Measurements from ENCODE around the gene INHBB.

INHBB gene

DNA sequence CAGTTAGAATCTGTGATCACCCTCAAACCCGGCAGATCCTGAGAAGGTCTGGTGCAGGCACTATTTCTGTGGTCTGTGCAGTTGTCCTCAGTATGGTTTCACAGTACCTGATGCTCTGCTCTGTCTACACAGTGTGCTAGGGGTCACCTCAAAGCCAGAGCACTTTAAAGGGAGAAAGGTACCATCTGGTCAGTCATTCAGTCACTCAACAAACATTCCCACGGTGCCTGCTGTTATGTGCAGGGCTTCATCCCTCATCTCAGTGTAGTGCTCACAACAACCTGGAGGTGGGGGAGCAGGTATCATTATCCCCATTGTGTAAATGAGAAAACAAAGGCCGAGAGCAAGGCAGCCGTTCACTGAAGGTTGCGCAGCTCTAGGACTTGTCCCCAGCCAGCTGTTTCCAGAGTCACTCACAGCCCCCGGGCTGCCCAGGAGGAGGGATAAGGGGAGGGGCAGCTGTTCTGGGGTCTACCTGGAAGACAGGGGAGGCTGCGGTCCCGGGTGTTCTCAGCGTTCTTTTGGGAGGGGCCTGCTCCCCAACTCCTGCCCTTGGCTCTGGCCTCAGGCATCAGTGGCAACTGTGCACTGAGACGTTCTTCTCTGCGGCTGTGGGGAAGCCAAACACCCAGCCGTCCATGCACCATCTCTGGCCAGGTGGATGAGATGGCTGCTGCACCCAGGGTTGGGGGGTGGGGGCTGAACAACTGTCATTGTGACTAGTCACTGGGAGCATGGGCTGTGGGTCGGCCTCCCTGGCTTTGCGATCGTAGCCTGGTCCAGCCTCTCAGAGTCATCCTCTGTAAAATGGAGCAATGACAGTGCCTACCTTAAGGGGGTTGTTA is 9.2 kb downstream of the INHBB start:
- in situ Hi-C loops (cut with MboI; ENCODE audit: low sequenced_read_pairs) = no loop called here

DNA sequence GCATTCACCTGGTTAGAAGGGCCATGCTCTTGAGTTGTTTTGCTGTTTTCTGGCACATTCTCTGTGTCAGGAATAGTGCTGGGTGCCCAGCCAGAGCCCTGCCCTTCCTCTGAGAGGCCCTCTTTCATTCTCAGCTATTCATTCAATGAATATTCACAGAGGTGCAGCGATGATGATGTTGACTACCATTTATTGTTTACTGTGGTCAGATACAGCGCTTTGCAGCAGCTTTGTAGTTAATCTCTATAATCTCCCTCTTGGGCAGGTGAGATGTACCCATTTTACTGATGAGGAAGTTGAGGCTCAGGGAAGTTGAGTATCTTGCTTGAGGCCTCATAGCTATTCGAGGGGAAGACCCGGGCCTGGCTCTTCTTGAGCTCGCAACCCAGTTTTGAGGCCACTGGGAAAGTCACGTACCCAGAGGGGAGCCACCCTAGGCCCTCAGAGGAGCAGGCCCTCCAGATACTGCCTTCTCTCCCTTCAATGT is 9.9 kb downstream of the INHBB start:
- in situ Hi-C loops (cut with MboI; ENCODE audit: low sequenced_read_pairs) = no loop called here

DNA sequence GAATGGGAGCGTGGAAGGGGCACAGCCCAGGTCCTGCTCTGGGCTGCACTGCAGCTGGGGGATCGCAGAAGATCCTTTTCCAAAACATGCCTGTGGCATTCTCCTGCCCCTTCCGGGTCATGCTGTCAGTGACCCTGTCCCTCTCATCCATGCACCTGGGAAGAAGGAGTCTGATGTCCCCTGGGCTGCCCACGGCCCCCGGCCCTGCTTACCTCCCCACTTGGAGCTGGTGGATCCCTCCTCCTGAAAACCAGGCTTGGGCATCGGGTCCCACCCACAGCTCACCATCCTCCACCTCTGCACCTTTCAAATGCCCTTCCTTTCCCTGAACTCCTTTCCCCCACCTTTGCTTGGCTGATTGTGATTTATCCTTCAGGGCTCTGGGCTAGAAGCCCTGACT is 11.8 kb downstream of the INHBB start:
- in situ Hi-C loops (cut with MboI; ENCODE audit: low sequenced_read_pairs) = no loop called here

DNA sequence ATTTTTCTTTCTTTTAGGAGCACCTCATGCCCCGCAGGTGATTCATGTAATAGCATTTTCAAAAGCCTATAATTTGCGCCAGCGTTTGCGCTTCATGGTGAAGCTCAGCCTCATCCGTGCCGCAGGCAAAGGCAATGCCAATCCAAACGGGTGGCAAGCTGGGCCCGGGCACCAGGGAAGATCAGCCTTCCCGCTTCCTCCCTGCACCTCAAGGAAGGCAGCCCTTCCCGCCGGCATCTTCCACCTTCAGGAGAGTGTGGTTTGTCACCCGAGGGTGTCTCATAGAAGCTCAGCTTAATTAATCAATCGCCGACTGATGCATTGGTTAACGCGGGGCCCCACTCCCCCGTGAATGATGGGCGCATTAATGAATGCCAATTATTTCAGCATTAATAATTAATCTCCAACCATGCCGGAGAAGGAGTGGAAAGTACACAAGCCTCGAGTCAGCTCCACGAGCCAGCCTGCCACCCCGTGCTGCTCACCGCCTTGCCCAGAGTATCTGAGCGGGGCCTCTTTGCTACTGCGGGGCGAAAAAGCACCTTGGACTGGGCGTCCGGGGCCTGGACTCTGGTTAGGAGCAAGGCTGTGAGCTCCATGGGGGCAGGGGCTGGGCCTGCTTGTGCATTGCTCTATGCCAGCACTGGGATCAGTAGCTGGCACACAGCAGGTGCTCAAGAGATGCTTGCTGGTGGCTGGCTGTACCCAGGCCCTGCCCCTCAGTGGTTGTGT is 13.0 kb downstream of the INHBB start:
- in situ Hi-C loops (cut with MboI; ENCODE audit: low sequenced_read_pairs) = no loop called here

DNA sequence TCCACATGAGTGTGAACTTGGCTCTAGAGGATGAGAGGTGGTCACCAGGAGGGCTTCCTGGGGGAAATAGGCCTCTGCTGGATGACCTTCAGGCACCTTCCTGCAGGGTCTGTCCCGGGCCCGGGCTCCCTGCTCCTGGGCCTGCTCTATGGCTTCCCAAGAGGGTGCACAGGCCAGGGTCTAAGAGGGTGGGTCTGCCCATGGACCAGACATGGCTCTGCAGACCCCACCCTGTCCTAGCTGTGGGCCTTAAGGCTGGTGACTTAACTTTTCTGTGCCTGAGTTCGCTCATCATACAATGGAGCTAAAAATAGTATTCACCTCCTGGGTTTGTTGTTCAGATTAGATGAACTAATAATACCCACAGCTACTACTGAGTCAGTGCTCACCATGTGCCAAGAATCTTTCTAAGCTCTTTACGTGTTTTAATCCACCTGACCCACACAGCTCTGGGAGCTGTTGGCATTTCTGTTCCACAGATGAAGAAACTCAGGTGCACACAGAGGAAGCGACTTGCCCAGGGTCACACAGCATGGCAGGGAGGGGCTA is 14.4 kb downstream of the INHBB start:
- in situ Hi-C loops (cut with MboI; ENCODE audit: low sequenced_read_pairs) = no loop called here

DNA sequence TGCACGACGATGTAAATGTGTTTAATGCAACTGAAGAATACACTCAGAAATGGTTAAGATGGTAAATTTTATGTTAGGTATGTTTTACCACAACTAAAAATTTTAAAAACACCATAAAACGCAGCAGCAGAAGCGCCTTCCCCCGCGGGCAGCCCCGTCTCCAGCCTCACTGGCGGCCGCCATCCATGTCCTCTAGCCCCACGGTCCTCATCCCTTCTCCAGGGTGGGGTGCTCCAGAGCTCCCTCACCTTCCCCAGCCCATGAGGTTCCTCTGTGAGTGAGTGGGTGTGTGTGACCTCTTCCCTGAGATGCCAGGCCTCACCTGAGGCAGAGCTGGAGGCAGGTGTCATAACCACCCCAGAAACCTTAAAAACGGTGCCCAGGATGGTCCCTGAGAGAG is 17.0 kb downstream of the INHBB start:
- in situ Hi-C loops (cut with MboI; ENCODE audit: low sequenced_read_pairs) = no loop called here

DNA sequence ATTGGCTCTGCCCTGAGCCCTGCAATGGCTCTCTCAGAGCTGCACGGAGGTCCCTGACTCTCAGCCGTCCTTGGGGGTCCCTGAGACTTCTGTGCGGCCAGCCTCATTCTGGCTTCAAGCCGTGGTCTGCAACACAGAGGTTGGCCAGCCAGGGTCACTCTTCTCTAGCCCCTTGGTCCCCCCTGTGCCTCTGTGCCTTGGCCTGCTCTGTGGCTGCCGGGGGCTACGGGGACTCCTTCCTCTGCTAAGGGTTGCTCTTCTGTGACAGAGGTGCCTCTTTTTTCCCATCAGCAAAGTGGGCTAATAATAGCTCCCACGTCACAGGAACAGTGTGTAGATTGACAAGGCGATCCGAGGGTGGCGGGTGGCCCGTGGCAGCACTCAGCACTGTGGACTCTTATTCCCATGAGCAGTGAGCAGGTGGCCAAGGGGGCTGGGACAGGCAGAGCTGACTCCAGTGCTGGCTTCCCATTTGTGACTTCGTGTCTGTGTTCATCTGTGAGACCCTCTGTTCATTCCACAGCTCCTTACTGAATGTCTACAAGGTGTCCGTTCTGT is 19.4 kb downstream of the INHBB start:
- in situ Hi-C loops (cut with MboI; ENCODE audit: low sequenced_read_pairs) = no loop called here

DNA sequence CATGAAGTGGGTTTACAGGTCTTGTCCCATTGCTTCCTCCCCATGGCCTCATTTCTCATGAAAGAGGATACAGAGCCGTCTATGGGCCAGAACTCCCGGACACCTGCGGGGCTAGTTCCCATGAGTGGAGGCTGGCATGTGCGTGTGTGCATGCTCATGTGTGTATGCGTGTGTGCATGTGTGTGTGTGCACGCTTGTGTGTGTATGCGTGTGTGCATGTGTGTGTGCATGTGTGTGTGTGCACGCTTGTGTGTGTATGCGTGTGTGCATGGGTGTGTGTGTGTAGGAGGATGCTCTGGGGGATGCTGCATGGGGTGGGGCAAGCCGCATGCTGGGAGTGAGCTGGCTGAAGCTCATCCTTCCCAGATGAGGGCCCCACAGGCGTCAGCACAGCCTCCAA is 20.8 kb downstream of the INHBB start:
- in situ Hi-C loops (cut with MboI; ENCODE audit: low sequenced_read_pairs) = no loop called here

DNA sequence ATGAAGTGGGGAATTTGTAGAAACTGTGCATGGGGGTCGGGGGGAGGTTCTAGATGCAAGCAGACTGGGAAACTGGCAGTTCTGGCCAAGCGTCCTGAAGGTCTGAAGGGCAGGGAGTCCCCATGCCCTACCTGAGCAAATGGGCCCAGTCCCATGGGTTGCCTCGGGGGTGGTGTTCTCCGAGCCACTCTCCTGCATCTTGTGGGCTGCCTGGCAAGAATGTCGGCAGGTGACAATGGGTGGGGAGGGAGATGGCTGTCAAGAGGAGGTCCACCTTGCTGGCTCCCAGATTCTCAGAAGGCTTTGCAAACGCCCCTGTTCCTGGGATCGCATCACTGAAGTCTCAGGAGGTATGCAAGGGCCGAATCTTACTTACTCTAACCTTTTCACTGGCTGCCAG is 21.3 kb downstream of the INHBB start:
- in situ Hi-C loops (cut with MboI; ENCODE audit: low sequenced_read_pairs) = no loop called here

DNA sequence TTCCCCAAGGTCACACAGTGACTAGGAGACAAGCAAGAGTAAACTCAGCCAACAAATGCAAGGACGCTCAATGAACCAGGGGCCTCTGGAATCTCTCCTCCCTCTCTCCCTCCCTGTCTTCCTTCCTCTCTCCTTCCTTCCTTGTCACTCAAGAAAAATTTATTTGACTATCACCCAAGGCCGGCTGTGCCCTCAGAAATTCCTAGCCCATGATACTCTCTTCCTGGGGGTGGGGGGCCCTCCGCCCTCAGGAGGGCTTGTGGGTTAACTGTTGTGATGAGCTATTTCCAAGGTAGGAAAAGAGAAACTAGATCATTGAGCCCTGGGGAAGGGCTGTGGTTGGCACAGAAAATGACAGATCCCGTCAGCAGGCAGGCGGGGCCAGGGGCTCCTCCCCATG is 21.7 kb downstream of the INHBB start:
- in situ Hi-C loops (cut with MboI; ENCODE audit: low sequenced_read_pairs) = no loop called here

DNA sequence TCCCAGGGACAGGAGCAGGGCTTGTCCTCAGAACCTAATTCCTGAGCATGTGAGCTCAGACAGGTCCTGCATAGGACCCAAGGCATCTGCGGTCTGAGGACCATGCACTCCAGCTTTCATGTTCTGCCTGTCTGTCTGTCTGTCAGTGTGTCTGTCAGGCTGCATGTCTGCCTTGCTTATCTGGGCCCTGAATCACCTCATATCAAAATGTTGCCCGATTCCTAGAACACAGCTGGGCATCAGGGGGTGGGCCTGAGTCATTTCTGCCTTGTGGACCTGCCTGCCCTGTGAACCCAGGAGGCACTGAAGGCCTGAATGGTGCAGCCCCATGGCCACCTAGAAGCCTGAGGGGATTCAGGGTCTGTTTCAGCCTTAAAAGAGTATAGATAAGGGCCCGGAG is 22.1 kb downstream of the INHBB start:
- in situ Hi-C loops (cut with MboI; ENCODE audit: low sequenced_read_pairs) = no loop called here

DNA sequence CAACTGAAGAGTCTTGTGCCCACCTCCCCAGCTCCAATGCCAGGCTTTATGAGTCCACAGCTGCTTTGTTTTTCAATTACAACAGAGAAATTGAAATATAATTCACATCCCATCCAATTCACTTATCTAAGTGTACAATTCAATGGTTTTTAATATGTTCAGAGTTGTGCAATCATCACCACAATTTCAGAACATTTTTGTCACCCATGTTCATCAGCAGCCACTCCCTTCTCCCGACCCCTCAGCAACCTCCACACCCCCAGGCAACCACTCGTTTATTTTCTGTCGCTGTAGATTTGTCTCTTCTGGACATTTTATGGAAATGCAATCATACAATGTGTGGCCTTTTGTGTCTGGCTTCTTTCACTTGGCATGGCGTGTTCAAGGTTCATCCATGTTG is 23.3 kb downstream of the INHBB start:
- in situ Hi-C loops (cut with MboI; ENCODE audit: low sequenced_read_pairs) = no loop called here

DNA sequence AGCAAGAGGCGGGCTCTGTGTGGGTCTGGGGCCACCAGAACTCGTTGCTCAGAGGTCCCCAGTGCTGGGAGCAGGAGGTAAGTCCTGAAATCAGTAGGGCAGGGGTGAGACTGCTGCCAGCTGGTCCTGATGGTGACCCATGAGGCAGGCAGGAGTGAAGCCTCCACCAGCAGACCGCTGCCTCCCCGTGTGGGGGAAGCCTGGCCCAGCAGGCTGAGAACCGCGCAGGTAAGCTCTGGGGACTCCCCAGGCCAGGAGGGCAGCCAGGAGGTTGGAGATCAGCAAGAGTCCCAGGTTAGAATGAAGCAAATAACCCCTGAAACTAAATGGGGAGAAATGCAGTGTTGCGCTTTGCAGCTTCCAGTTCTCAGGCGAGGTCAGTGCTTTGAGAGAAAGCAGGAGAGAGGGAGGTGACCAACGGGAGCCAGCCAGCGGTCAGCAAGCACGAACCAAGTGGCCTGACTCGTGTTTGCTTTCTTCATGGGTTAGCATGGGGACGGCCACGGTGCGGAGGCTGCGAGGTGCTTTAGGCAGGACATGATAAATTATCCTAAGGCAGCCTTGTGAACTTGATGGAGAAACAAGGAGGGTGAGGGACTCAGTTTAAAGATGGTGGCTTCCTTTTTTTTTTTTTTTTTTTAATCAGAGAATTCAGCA is 26.2 kb downstream of the INHBB start:
- in situ Hi-C loops (cut with MboI; ENCODE audit: low sequenced_read_pairs) = no loop called here

DNA sequence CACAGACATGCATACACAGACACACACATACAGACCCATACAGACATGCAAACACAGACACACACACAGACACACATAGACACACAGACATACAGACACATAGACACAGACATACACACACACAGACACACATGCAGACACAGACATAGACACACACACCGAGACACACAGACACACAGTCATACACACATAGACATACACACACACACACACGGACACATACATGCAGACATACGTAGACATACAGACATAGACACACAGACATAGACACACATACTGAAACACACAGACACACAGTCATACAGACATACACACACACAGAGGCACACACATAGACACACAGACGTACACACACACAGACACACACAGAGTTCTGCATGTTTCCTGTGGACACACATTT is 26.9 kb downstream of the INHBB start:
- in situ Hi-C loops (cut with MboI; ENCODE audit: low sequenced_read_pairs) = no loop called here

DNA sequence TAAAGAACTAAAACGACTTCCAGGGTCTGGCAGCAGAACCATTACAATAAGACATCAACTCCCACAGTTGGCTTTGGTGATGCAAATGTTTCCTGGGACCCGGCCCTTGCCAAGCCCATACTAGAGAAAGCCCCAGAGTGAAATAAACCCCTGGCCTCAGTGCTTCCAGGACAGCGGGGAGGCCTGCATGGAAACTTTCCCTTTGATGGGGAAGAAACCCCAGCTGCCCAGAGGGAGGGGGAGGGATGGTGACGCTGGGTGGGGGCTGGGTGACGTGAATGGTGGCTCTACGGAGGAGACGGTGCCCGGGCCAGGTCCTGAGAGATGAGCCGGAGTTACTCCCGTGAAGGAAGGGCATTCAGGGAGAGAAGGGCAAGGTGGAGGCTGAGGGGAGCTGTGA is 27.5 kb downstream of the INHBB start:
- in situ Hi-C loops (cut with MboI; ENCODE audit: low sequenced_read_pairs) = no loop called here

DNA sequence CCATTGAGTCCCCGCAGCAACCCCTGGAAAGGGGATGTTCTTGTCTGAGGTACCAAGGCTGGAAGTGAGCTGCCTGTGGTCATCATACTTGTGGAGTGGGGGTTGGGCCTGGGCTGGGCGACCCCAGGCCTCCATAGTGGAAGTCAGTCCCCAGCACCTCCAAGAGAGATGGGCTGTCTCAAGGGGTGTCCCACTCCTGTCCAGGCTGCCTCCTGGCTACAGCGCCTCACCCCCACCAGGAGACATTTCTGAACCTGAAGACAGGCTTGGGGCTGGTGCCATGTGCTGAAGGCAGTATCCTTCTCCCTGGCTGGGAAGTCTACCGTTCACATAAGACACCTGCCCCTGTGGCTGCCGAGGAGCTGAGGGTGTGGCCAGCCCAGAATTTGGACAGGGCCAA is 28.9 kb downstream of the INHBB start:
- in situ Hi-C loops (cut with MboI; ENCODE audit: low sequenced_read_pairs) = no loop called here

DNA sequence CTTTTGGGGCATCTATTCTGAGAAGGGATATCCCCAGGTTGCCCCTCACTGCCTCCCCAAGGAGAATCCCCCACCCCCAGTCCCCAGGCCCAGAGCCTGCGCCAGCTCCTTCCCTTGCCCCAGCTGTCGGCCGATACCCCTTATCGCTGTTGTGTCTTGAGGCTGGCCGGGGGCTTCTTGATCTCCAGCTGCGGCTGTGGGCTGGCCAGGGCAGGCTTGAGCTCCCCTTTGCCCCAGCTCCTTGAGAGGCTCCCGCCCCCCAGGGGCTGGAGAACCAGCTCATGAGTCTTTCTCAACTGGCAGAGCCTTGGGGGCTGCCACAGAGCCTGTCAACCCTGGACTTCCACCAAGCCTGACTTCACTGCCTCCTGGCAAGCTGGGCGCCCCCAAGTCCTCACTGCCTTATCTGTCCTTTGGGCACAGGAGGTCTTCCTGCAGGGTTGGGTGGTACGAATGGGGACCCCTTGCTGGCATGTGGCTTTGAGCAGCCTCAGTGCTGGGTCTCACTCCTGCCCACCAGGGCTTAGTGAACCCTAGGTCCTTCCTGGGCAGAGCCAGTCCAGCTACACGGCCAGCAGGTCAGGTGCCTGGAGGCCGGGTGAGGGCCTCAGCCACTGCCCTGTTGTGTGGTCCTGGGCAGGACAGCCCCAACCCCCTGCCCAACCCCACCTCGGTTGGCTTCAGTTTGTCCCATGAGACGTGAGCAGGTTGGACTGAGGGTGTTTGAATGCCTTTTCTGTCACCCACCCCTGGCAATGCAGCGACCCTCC is 29.5 kb downstream of the INHBB start:
- in situ Hi-C loops (cut with MboI; ENCODE audit: low sequenced_read_pairs) = no loop called here

DNA sequence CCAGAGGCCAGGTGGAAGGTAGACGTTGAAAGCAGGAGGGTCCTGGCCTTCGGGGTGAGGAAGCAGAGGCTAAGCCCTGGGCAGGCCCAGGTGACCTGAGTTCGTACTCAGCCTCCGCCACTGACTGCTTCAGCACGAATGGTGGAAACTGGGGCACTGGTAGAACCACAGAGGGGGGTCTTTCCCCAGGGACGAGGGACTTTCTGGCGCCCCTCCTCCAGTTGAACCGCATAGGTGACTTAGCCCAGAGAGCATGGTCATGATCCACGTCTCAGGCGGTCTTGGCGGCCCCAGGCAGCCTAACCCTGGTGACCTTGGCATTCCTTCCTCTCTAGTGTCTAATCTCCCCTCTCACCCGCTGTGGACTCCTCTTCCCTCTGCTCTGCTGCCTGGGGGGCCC is 30.2 kb downstream of the INHBB start:
- in situ Hi-C loops (cut with MboI; ENCODE audit: low sequenced_read_pairs) = no loop called here

DNA sequence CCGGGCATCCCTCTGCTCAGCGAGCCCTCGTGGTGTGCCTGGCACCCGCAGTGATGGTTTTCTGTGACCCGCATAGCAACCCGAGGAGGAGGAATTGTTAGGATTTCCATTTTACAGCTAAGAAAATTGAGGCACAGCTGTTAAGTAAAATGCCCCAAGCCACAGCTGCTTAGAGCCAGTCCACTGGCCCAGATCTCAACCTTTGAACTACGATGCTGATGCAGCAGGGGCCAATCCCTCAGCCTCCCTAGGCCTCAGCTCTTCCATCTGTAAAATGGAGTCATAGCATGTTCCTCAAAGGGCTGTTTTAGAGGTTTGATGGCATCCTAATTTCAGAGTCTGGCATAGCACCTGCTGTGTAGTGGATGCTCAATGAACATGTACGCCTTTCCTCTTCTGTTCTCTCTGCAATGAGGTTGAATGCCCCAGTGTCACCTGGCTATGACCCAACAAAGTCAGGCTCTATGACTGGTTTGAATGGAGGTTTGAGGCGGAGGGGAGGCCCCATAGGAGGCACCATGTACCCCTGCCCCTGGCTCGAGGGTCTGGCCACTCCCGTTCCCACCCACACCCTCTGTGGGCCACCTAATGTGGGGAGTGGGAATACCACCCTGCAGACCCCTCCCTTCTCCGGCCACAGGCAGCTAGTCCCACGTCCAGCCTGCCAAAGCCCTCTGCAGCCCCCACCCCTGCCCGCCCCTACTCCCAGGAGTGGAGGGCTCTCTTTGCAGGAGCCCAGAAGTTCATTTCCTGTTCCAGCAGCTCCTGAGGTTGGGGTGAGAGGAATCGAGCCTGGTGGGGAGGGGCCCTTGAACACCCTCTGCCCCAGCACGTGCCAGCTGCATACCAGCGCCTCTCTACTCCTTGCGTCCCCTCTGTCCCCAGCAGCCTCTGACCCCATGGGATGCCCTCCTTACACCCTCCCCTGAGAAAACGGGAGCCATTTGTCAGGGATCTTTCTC is 31.0 kb downstream of the INHBB start:
- in situ Hi-C loops (cut with MboI; ENCODE audit: low sequenced_read_pairs) = no loop called here
